ENCODE results near the gene DNAJC2.
A peak's percentile ranks its signal among the peaks of the same experiment; 100 is the strongest.

The DNAJC2 gene, protein sequence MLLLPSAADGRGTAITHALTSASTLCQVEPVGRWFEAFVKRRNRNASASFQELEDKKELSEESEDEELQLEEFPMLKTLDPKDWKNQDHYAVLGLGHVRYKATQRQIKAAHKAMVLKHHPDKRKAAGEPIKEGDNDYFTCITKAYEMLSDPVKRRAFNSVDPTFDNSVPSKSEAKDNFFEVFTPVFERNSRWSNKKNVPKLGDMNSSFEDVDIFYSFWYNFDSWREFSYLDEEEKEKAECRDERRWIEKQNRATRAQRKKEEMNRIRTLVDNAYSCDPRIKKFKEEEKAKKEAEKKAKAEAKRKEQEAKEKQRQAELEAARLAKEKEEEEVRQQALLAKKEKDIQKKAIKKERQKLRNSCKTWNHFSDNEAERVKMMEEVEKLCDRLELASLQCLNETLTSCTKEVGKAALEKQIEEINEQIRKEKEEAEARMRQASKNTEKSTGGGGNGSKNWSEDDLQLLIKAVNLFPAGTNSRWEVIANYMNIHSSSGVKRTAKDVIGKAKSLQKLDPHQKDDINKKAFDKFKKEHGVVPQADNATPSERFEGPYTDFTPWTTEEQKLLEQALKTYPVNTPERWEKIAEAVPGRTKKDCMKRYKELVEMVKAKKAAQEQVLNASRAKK

DNA sequence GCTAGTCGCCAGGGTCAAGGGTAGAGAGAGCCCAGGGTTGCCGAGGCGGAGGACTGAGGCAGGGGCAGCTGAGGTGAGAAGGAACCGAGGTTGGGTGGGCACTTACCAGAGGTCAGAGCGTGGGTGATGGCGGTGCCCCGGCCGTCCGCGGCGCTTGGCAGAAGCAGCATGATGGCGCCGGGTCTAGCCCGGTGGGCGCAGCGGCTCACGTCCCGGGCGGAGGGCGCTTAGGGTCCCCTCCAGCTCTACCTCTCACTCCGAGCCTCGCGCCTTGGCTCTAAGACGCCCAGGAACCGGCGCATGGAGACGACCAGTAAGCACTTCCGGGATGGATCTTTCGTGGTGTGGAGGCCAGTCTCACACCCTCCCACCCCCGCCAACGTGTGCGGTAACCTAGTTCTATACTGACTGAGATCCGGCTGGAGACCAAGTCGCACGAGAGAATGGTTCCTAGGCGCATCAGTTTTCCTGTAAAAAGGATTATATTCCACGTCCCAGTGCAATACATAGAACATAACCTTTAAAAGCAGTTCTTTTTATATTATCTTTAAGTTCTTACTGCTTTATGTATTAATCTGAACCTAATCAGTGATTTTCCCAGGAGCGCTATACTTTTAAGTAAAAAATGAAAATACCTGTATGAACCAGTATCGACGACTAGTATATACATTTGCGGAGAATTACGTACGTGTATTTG, at the start of gene DNAJC2:
DNAJC2 (minus strand) TSS at position 315 of the 697 bp plus-strand sequence; CDS start at position 170, 145 bp downstream.
- DNase-seq (ENCODE audit: low spot score): peak; percentile 91

DNA sequence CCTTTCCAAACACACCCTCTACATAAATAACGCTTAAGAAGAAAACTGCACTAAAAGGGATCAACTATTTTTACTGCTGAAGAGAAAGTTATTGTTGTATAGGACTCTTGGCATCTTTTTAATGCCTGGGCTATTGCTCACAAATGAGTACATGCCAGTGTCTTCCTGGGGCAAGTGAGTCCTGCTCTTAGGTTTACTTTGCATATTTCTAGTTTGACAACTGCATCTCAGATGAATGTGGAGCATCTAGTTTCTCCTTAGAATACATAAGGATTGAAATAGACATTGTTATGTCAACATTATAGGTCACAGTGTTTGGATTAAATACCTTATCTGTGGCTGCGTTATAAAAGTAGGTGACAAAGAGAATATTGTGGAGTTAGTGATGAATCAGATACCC, 47.4 kb upstream of the DNAJC2 start:
- DNase-seq (ENCODE audit: low spot score): peak; percentile 23

DNA sequence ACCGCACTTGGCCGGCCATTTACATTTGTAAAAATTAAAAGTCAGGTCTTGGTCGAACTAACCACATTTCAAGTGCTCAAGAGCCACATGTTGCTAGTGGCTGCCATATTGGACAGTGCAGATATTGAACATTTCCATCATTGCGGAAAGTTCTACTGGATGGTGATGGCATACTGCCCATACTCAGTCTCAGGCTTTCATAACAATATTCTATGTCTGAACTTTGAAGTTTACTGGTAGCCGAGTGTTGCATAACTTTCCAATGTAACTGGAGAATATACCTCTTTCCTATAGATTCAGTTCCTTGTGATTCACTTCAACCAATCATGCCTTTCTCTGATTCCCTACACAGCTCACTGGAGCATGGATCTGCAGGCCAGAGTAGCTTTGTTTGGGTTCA, 46.6 kb upstream of the DNAJC2 start:
- DNase-seq (ENCODE audit: low spot score): no peak

DNA sequence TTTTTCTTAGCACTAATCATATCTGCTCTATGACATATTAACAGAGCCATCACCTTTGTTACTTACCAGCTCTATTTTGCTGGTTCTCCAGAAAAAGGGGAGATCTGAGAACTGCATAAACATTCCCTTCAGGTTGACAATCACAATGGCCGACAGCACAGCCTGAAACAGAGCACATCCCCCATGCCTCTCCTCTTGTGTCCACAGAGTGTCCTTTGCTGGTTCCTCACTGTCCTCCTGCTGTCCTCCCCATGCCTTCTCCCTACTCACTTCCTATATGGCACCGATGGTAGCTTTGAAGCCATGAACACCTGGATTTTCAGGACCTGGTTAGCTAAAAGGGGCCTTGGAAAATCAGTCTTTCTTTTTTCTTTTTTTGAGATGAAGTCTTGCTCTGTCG, 44.7 kb upstream of the DNAJC2 start:
- DNase-seq (ENCODE audit: low spot score): no peak

DNA sequence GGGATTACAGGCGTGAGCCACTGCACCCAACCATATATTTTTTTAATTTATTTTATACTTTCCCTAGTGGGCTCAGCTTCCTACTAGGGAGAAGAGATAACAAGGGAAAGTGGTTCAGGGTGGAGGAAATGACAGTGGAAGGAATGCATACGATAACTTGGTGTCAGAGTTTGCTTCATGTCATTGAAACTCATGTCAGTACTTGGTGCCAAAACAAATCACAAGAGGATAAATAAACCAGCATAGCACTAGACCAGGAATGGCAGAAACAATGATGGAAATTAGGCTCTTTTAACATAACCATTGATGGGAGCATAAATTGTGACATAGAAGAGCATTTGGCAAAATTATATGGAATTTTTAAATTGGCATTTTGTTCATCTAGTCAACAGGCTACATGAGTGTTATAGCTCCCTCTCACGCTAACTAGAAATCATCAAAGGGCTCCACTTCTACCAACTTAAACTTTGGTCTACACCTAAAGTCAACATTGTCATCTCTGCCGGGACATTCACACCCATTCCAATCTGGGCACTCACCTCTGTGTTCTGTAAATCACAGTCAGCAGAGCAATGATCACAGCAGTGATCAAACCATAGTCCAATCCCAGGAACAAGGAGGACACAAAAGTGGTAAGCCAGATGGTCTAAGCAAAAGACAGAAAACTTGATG, 44.0 kb upstream of the DNAJC2 start:
- no peak for DNase-seq (ENCODE audit: low spot score)

DNA sequence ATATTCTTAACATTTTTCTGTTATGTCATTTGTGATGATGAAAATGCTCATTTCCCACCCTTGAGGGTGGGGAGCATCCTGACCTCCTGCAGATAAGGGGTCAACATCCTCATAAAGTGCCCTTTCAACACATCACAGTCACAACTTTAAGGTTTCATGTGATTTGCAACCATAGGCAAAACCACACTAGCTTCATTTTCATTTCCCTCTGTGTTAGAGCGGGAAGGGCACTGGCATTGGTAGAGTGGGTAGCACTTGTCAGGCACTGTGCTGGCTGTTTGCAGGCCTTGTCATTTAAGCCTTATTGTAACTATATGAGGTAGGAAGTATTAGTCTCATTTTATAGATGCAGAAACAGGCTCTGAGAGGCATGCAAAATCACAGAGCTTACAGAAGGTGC, 42.7 kb upstream of the DNAJC2 start:
- DNase-seq (ENCODE audit: low spot score): no peak

DNA sequence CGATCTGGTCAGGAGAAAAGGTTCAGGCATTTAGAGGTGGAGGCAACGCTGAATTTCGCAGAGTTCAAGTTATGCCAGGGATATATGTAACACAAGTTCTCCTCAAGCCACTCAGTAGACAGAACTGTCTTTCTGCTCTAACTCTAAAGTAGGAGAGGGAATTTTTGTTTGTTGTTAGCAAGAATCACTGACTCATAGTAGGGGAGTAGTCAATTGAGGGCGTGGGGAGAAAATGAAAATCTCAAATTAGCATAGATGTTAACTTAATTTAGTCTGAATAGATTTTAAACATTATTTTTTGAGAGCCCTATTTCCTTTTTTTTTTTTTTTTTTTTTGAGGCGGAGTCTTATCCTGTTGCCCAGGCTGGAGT, 37.5 kb upstream of the DNAJC2 start:
- DNase-seq (ENCODE audit: low spot score): no peak

DNA sequence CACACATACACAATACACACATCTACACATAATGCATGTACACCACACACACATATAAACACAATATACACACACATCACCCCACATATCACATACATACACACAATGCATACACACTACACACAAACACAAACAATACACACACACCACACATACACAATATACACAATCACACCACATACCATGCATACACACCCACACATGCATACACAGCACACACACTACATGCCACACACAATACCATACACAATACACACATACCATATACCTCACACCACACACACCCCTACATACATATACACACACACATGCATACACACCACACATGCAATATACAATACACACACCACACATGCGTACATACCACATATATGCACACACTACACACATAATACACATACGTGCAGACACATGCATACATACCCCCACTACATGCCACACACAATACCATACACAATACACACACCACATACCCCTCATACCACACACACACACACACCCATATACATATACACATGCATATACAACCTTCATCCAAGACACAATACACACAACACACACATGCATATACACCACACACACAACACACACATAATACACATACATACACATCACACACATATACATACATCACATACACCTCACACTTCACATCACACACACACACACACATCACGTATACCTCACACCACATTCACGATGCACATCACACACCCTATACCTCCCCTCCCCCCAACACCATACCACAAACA, 36.9 kb upstream of the DNAJC2 start:
- no peak for DNase-seq (ENCODE audit: low spot score)

DNA sequence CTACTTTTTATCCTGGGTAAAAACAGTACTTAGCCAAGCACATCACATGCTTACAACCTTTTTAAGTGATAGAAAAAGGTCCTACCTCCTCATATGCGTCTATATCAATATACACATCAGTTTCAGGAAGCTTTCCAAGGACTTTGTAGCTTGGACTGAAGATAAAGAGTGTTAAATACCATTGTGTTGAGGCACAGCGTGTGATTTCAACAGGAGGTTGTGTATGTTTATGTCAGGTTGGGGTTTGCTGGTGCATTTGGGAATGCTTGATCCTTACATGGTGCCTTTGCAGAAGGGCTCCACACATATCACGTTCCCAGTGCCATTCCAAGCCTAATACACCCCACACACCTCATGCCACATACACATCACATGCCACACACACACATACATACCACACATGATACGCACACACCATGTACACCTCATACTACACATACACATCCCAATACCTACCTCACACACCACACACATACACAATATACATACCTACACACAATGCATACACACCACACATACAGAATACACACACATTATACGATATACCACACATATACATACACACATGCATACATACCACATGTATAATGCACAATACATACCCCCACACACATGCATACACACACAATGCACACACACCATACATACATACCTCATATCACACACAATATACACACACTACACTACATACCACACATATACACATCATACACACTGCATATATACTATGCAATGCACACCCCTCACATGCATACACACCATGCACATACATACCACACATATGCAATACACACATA, 36.0 kb upstream of the DNAJC2 start:
- no peak for DNase-seq (ENCODE audit: low spot score)

DNA sequence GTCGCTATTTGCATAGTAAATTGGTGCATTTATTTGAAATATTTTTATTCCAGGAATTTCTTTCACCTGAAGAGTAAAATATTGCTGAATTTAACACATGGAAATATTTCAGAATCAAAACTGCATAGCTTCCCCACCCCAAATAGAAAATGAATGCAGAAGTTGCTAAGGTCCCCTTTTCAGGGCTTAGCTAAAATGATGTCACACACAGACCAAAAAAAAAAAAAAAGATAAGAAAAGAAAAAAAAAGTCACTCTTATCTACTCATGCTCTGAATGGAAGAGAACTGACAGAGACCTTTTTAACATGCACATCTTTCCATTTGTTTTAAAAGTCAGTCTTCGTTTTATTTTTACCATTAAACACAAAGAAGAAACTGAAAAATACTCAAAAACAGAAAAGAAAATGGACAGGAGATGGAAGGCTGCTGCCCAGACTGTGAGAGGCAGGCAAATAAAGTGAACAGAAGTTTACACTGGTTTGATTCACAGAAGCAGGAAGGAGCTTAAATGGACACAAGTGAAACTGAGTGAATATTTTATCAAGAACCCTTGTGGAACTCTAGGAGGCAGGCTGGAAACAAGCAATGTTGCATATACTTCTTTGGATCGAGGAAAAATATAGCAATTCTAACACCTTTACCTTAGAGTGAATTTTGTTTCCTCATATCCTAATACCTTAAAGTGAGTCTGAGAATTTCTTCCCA, 34.9 kb upstream of the DNAJC2 start:
- no peak for DNase-seq (ENCODE audit: low spot score)

DNA sequence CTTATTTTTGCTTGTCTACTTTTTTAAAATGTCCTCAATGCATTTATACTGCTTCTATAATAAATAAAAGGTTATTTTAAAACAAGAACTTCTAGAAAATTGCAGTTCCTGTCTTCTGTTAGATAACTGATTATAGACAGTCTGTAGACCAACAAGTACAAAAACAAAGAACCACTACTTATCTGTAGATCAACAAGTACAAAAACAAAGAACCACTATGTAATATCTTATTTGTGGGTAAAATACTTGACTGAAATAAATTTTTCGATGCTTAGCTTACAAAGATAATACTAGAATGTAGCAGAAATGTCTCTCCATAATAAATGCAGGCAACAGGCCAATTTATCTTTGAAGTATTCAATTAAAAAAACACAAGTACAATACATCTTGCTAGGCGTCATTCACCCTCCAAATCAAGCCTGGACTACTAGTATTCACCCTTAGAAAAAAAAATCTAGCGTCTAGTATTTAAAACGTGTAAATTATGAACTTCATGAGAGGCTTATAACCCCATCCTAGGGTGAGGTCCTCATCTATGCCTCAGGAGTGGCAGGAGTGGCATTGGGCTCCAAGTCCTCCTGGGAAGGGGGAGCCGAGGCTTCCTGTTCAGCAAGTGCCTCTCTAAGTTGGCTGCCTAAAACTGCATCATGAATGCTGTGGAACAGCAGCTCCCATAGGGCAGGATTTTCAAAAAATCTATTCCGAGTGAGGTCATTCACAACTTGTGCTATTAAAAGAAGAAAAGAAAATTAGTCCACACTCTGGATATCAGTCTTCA, 29.5 kb upstream of the DNAJC2 start:
- DNase-seq (ENCODE audit: low spot score): no peak

DNA sequence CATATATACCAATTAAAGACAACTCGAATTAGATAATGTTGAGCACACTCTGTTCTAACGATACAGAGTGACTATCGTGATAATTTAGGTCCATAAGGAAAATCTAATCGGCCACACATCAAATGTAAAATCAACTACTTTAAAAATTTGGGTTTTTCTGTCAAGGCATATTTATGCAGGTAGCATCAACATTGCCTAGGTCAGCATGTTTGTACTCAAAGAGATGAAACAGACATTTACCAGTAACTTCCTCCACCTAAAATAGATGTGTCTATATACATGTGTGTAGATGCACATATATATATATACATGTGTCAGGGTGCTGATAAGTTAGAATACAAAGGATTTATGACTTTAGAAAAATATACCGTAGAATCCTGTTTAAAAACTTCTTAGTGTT, 24.9 kb upstream of the DNAJC2 start:
- no peak for DNase-seq (ENCODE audit: low spot score)

DNA sequence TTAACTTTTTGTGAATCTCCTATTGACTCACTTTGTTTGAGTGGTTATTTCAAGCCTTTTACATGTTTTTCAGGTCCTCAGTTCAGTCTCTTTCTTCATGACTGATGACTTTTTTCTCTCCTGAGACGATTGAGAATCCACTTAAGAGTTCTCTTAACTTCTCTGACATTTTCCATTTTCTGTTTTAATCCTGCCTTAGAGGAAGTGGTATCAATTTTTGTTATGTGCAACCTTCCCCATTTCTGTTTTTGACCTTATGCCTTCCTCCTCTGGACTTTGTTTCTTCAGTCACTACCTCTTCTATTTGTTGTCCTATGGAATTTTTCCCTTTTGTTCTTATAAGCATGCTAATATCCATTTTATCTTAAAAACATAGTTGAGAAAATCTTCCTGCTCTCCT, 5.2 kb upstream of the DNAJC2 start:
- no peak for DNase-seq (ENCODE audit: low spot score)

DNA sequence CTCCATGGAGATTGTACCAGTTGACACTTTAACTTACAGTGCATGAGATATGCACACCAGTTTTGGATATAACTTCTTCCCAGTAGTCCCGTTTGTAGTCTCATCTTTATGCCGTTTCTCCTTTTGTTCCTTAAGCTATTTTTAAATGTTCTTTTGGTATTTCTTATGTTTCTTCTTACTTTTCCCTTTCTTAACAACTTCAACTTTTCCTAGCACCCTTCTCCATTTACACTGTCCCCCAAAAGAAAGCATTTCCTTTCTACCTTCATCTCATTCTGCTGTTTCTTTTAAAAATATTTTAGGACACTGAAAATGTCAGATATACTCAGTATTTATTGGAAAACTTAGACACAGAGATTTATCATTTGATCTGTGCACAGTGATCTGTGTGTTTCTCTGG, 4.4 kb upstream of the DNAJC2 start:
- no peak for DNase-seq (ENCODE audit: low spot score)

DNA sequence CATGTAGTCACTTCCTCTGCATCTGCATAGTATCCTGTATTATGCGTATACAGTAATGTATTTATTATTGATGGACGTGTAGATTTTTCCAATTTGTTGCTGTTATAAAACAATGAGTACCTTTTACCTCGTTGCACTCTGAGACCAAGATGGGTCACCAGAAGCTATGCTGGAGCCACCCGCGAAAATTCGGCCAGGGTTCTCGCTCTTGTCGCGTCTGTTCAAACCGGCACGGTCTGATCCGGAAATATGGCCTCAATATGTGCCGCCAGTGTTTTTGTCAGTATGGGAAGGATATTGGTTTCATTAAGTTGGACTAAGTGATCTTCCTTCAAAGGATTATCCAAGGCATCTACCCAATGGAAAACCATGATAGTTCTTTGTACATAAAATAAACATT, 3.9 kb upstream of the DNAJC2 start:
- DNase-seq (ENCODE audit: low spot score): no peak

DNA sequence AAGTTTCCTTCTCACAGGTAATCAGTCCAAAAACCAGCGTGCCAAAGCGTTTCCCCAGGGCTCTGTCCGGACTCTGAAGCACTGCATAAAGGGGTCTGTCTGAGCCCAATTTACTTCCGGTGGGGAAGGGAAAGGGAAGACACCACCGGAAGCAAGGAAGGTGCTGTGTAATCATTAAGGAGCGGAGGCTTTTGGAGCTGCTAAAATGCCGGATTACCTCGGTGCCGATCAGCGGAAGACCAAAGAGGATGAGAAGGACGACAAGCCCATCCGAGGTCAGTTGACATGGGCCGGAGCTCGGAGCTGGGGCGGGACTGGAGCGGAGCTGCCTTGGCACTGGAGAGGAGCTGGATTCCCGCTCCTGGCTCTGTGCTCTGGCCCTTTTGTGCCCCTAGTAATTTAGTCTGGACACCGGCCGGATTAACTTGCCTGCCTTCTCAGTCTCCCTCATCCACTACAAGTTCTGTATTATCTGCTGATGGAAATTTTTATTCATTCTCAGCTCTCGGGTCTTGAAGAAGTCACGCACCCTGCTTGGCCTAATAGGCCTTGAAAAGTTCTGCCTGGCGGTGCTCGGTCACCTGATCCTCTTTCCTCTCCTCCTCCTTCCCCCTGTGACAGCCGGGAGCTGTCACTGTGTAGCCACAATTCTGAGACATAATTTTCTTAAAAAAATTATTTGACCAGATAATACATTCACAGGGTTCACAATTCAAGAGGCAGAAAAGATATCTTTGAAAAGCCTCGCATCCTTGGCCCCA, 3.1 kb upstream of the DNAJC2 start, which contains the start of gene PSMC2:
PSMC2 (plus strand) TSS at position 137 of the 761 bp plus-strand sequence; CDS start at position 206, 69 bp downstream.
- DNase-seq (ENCODE audit: low spot score): peak; percentile 81

DNA sequence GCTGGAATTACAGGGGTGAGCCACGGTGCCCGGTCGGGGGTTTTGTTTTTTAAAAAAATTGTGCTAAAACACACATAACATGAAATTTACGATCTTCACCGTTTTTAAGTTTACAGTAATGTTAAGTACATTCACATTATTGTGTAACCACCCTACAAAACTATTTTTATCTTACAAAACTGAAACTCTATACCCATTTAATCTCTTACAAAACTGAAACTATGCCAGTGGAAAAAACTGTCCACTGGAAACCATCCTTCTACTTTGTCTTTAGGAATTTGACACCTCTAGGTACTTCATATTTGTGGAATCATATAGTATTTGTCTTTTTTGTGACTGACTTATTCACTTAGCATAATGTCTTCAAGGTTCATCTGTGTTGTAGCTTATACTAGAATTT, 1.8 kb upstream of the DNAJC2 start:
- DNase-seq (ENCODE audit: low spot score): no peak

DNA sequence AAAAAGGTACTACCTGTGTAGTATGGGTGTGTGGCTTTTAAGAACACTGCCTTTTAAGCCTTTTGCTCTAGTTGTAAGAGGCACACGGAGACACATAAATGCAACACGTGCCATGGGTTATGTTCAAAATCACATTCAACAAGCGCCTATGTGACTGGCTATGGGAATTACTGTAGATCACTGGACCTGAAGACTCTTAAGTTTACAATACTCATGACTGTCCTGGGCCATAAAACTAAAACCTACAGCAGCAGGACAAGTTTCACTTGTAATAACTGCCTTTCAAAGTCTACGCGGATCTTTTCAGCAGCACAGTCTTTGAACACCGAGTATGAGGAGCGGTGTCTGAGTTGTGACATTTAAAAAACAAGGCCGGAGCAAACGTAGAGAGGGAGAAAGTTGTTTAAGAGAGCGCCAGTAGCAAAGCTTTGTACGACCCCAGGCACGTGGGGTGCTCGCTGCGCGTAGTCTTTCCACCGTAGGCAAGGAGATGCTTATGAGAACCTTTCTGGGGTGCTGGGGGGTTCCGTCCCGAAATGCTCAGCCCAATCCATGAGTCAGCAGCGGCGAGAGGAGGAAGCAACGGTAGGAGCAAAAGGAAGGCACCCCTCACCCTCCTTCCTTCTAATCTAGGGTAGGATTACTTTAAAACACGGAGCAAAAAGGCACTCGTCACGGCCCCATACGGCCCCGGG, 662 bp downstream of the DNAJC2 start:
- peak; percentile 33 for DNase-seq (ENCODE audit: low spot score)
